Superior temporal gyrus (tissue), 1 donor: ENCODE data around the gene IQGAP3.

Source experiments
- DNase-seq: peaks from one replicate; pipeline ENCODE4 v3.0.0-alpha.2; 2016; ENCODE audit errors: extremely low spot score

Gene IQGAP3

GRCh38 chr1:156480411-156481192 lies 91.8 kb downstream of the IQGAP3 start:
- DNase-seq: peak; percentile 57

GRCh38 chr1:156480016-156480370 lies 92.4 kb downstream of the IQGAP3 start:
- DNase-seq: peak; percentile 11

- no peak for DNase-seq
Observed at GRCh38 chr1:156479093-156480015, 93.0 kb downstream of the IQGAP3 start.

GRCh38 chr1:156478250-156478627 lies 94.1 kb downstream of the IQGAP3 start:
- DNase-seq: no peak

GRCh38 chr1:156477526-156478249 lies 94.7 kb downstream of the IQGAP3 start:
- peak; percentile 64 for DNase-seq

GRCh38 chr1:156476501-156477298 lies 95.7 kb downstream of the IQGAP3 start:
- DNase-seq: peak; percentile 23

- peak; percentile 85 for DNase-seq
Observed at GRCh38 chr1:156475568-156476500, 96.5 kb downstream of the IQGAP3 start.
